HL-60 (cell line): ENCODE results near the gene POLG2.

ENCODE experiments used
- CTCF ChIP-seq: IDR thresholded peaks from one replicate; pipeline ENCODE4 v1.5.1; 2011; ENCODE audit warnings: low read length, control low read depth, inconsistent platforms; ENCODE audit not compliant: insufficient read depth
- POLR2AphosphoS5 ChIP-seq: IDR thresholded peaks from 2 replicates; pipeline ENCODE4 v1.6.1; 2012; ENCODE audit warnings: low read depth
- TF ChIP-seq, protein P1 (sequence below): IDR thresholded peaks from 2 replicates; pipeline ENCODE4 v1.6.1; 2012; ENCODE audit warnings: low read depth; ENCODE audit not compliant: insufficient replicate concordance

GRCh38 chr17:64477849-64478248 lies 19.0 kb downstream of the POLG2 start:
- TF ChIP-seq CTCF (no peak), POLR2AphosphoS5 (no peak)
- TF ChIP-seq, protein P1, sequence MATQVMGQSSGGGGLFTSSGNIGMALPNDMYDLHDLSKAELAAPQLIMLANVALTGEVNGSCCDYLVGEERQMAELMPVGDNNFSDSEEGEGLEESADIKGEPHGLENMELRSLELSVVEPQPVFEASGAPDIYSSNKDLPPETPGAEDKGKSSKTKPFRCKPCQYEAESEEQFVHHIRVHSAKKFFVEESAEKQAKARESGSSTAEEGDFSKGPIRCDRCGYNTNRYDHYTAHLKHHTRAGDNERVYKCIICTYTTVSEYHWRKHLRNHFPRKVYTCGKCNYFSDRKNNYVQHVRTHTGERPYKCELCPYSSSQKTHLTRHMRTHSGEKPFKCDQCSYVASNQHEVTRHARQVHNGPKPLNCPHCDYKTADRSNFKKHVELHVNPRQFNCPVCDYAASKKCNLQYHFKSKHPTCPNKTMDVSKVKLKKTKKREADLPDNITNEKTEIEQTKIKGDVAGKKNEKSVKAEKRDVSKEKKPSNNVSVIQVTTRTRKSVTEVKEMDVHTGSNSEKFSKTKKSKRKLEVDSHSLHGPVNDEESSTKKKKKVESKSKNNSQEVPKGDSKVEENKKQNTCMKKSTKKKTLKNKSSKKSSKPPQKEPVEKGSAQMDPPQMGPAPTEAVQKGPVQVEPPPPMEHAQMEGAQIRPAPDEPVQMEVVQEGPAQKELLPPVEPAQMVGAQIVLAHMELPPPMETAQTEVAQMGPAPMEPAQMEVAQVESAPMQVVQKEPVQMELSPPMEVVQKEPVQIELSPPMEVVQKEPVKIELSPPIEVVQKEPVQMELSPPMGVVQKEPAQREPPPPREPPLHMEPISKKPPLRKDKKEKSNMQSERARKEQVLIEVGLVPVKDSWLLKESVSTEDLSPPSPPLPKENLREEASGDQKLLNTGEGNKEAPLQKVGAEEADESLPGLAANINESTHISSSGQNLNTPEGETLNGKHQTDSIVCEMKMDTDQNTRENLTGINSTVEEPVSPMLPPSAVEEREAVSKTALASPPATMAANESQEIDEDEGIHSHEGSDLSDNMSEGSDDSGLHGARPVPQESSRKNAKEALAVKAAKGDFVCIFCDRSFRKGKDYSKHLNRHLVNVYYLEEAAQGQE = no peak
